HG02759 (cell line): Measurements from ENCODE around the gene ACADSB.

ENCODE experiments used
- ATAC-seq: cut with Tn5 transposase; IDR thresholded peaks from one replicate; pipeline ENCODE4 v1.9.1; 2021; ENCODE audit warnings: mild to moderate bottlenecking, moderate library complexity; ENCODE audit not compliant: unreplicated experiment

Gene ACADSB

DNA sequence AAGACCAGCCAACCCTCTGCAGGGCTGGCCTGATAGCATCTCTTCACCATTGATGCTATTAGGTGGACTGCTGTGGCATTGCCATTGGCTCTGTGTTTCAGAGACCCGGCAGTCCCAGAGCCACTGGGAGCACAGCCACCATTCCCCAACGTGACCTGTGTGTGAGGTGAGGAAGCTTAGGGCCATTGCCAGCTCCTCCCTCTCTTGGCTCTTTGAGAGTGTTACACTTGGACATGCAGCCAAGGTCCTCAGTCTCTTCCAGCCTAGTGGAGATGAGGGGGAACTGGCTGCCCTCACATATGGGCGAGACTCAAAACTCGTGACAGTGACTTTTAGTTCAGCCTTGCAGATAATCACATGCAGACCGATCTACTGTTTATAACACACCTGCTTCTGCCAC, 87.6 kb downstream of the ACADSB start:
- no peak for ATAC-seq

DNA sequence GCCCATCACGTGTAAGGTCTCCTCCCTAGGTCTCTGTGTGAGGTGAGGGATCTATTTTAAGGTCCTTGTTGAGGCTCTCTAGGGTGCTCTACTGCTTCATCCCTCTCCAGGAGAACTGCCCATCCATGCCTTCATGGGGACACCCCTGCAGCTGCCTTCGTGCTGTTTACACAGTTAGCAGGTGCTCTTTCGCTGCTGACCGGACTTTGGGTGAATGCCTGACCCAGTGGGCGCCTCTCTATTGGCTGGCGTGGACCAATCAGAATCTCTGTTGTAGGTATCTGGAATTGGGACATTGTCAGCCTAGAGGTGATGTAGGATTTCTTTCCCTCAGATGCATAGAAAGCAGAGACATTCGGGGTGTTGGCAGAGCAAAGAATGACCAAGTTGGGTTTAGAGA, 88.2 kb downstream of the ACADSB start:
- ATAC-seq, result no peak

DNA sequence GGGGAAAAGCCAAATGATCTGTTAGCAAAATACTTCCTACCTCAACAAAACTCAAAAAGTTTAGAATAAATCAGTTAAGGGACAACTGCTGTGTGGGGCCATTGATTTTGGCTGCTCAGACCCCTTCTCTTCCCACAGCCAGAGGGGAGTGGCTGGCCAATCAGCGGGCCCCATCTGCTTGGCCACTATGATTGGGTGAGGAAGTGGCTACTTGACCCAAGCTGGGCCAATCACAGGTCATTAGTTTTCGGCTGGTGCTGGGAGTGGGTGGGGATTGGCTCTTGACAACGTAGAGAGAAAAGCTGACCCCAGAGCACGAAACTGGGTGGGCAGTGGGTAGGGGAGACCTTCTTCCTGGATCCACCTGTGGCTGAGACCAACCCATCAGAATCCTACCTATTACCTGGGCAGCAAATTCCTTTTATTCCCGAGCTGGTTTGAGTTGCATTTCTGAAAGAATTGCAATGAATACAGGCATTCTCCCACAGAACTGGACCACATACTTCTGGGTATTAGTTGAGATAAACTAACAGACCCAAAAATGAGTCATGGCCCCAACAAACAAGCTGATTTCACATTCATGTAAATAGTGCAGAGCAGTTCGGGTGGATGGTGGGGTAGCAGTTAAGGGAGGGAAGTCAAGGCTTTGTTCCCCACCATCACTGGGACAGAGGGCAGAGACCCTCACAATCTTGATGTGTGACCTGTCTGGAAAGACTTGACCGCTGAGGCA, 91.4 kb downstream of the ACADSB start:
- ATAC-seq, result no peak

DNA sequence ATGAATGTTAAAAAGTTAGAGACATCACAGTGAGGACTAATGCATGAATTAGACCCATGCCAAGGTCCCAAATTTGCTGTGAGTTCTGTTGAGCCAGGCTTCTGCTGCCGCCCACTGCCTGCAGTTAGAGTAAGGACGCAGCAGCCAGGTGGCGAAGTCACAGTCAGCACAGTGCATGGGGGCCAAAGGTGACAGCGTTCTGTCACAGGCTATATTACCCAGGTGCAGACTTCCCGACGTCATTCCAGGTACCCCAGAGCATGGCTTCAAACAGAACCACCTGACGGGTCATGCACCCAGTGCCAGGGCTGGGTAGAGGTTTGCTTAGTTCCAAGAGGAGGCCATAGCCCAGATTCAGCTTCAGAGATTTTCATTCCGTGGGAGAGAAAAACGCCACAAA, 93.1 kb downstream of the ACADSB start:
- no peak for ATAC-seq

DNA sequence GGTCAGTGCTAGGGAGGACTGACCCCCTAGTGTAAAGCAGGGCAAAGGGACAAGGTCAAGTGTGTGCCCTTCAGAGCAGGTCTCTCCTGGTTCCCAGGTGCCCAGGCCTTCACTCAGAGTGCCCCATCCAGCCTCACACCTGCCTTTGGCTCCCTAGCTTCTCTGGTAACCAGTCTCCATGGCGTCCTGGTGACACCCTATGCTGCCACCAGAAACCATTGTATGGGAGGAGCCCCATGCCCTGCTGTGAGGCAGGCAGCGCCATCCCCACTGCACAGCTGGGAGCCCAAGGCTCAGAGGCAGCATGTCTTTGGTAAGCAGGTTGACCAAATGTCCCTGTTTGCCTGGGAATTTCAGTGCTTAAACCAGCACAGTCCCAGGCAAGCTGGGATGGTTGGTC, 93.9 kb downstream of the ACADSB start:
- no peak for ATAC-seq

DNA sequence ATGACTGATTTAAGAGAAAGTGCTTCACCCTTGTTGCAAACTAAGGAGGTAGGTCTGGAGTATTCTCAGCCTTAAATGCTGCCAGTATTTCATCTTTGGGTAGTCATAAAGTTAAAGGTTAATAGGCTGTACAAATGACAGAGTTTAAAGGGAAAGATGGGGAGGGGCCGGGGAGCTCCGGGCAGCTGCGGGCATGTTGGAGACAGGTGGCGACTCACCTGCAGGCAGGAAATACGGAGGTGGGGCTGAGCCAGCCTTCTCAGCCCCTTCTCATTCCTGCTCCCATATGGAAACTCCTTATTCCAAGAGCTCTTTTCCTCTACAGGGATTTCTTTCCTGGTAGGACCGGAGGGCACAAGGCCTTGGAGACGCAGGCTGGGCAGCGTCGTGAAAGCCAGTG, 95.1 kb downstream of the ACADSB start:
- no peak for ATAC-seq
